ENCODE results near the gene CORO7.

CORO7 gene

DNA sequence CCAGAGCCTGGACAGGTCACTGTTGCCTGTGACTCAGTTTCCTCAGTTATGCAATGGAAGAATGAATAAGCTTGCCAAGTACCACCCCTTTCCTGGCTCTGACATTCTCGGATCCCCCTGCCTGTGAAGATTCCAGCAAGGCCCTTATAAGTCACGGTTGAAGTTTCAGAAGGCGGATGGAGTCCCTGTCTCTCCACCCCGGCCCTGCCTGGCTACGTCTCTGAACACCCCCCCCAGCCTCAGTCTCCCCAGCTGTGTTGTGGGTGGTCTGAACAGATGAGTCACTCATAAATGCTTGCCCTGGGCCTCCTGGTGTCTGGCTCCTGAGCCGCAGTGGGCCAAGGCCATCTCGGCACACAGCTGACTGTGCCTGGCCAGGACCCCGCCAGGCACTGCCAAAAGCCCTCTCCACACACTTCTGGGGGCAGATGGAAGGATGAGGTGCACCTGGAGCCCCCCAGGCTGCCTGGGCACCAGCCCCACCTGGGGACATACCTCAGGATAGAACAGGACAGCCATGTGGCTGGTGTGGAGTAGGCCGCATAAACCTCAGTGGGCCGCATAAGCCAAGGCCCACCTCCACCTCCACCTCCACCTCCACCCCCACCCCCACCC is 29.3 kb downstream of the CORO7 start:
- CTCF ChIA-PET: no interaction called here
- no peak for DNase-seq
- Mint-ChIP-seq H3K4me1 (no peaks in the 10 kb centered on the region), H3K9me3 (no peaks in the 10 kb centered on the region), H3K4me3 (no peak overlapping the region), H3K27ac (no peak overlapping the region), H3K27me3 (no peaks in the 10 kb centered on the region), H3K36me3 (peaks cover 29% of the 10 kb centered on the region)

DNA sequence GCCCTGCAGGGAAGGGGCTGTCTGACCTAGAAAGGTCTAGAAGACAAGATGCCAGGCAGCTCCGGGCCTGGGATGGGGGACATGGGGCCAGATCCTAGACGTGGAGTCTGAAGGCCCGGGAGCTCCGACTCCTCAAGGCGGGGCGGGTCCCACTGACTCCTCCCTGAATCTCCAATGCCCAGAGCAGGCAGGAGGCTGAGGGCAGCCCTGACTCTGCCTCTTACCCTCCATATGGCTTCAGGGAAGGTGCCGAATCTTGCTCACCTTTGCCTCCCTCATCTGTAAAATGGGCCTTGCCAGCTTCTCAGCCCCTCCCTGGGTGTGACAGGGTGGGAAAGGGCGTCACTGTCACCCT is 30.0 kb downstream of the CORO7 start:
- Mint-ChIP-seq H3K27ac (no peak overlapping the region), H3K36me3 (peaks cover 32% of the 10 kb centered on the region), H3K27me3 (no peaks in the 10 kb centered on the region), H3K9me3 (no peaks in the 10 kb centered on the region), H3K4me1 (no peaks in the 10 kb centered on the region), H3K4me3 (no peak overlapping the region)
- no peak for DNase-seq
- CTCF ChIA-PET: no interaction called here

DNA sequence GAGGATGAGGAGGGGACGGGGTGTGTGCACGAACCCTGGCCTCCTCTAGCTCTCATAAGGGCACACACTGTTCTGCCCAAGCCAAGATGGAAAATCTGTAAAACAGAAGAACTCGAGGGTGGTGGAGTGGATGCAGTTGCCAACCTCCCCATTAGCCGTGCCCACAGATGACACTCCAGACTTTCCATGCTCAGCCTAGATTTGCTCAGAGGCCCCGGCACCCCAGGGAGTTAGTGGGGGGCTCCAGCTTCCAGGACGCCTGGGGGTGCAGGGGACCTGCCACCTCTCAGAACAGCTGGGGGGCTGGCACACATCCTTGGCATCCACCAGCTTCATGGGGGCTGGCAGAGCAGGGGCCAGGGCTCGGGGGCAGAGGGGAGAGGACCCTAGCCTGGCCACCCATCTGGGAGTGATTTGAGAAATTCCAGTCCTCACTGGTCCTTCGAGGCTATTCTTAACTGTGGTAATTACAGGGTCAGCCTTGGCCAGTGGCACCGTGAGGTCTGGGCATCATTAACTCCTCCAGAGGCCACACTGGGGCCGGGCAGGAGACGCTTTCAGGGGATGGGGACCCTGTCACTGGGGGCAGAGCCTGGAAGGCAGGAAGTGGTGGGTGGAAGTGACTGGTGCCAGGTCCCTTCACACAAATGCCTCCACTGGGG is 30.5 kb downstream of the CORO7 start:
- CTCF ChIA-PET: interaction anchor here (0.8 kb wide), 1 partner anchor 17 kb away, joined by 3 read pairs; no protein-coding TSS in a partner anchor
- Mint-ChIP-seq H3K27me3 (no peaks in the 10 kb centered on the region), H3K36me3 (peaks cover 30% of the 10 kb centered on the region), H3K4me1 (no peaks in the 10 kb centered on the region), H3K27ac (no peak overlapping the region), H3K4me3 (no peak overlapping the region), H3K9me3 (no peaks in the 10 kb centered on the region)
- no peak for DNase-seq

DNA sequence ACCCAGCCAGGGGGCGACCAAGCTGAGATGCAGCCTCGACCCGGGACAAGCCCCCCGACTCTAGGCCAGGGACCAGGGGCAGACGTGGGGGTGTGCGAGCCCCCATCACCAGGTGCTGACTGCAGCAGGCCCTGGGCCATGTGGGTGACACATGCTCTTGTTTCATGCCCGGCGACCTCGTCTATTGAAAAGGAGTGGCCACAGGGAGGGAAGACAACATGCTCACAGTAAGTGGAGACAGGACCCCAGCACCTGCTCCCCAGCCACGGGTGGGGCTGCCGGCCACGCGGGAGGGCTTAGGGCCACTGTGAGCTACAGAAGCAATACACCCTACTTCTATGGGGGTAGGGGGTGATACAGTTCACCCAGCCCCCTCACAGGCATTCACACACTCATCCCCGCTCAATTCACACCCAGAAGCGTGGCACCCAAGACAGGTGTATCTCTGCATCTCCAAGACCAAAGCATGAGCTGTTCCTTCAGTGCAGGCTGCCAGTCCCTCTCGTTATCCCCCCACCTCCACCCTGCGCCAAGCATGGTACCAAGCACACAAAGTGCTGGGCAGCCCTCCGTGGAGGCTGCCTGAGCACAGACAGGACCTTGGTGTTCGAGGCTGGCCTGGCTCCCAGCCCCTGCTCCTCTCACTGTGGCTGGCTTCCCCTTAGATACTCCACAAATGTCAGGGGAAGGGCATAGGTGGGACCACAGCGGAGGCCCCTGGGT is 31.2 kb downstream of the CORO7 start:
- Mint-ChIP-seq H3K4me1 (no peaks in the 10 kb centered on the region), H3K27me3 (no peaks in the 10 kb centered on the region), H3K27ac (no peak overlapping the region), H3K9me3 (no peaks in the 10 kb centered on the region), H3K36me3 (peaks cover 24% of the 10 kb centered on the region), H3K4me3 (no peak overlapping the region)
- CTCF ChIA-PET: interaction anchor here (0.8 kb wide), 1 partner anchor 18 kb away, joined by 3 read pairs; no protein-coding TSS in a partner anchor
- no peak for DNase-seq

DNA sequence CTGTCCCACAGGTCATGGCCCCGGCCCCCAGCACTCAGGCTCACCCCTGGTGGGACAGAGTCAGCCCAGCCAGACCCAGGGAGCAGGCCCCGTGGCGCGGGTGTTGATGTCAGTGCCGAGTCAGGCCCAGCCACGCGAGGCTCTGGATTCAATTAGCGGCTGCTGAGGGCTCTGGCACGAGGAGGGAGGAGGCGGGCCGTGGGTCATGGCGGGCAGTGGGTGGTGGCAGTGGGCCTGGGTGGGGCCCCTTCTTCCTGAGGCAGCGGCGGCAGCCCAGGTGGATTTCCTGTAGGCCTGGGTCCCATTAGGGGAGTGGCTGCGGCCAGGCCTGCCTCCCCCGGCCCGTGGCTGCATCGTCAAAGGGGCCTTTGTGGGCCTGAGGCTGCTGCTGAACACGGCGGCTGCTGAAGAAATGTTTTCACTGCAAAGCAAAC is 31.9 kb downstream of the CORO7 start:
- Mint-ChIP-seq H3K27me3 (no peaks in the 10 kb centered on the region), H3K36me3 (peaks cover 19% of the 10 kb centered on the region), H3K27ac (no peak overlapping the region), H3K4me1 (no peaks in the 10 kb centered on the region), H3K9me3 (no peaks in the 10 kb centered on the region), H3K4me3 (no peak overlapping the region)
- CTCF ChIA-PET: no interaction called here
- no peak for DNase-seq

DNA sequence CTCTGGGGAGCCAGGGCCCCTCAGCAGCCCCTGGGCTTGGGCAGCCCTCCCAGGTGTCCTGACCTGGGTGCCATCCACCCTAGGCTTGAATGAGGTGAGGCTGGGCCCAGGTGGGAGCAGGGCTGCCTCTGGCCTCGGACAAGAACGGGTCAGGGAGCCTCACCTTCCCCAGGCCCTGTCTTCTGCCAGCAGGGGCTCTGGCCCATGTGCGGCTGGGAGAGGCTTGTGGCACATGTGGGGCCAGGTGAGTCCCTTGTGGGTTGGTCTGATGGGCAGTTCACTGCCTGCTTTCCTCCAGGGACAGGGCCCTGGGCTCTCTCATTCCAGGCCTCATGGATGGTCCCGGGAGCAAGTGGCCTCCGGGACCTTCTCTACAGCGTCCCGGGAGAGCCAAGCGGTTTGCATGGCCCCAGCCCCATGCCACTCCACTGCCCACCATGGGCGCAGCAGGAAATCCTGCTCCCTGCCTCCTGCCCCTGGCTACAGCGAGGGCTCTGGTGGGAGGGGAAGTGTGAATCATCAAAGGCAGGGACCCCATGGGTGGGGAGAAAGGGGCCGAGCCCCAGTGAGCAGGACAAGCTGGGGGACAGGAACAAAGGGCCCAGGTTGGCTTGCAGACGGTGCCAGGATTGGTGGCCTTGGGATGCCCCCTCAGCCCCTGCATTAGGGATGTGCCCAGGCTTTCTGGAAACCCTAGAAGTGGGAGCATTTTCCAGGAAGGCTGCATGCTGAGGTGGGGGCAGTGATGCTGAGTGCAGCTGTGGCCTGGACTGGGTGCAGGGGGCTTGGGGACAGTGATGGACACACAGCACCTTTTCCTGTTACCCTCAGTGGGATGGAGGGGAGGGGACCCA is 32.6 kb downstream of the CORO7 start:
- no peaks in the 10 kb centered on the region for H3K4me1 Mint-ChIP-seq
- no peak overlapping the region for H3K27ac Mint-ChIP-seq
- peaks cover 17% of the 10 kb centered on the region for H3K36me3 Mint-ChIP-seq
- CTCF ChIA-PET: no interaction called here
- no peak overlapping the region for H3K4me3 Mint-ChIP-seq
- no peak for DNase-seq
- no peaks in the 10 kb centered on the region for H3K9me3 Mint-ChIP-seq
- H3K27me3 Mint-ChIP-seq: no peaks in the 10 kb centered on the region

DNA sequence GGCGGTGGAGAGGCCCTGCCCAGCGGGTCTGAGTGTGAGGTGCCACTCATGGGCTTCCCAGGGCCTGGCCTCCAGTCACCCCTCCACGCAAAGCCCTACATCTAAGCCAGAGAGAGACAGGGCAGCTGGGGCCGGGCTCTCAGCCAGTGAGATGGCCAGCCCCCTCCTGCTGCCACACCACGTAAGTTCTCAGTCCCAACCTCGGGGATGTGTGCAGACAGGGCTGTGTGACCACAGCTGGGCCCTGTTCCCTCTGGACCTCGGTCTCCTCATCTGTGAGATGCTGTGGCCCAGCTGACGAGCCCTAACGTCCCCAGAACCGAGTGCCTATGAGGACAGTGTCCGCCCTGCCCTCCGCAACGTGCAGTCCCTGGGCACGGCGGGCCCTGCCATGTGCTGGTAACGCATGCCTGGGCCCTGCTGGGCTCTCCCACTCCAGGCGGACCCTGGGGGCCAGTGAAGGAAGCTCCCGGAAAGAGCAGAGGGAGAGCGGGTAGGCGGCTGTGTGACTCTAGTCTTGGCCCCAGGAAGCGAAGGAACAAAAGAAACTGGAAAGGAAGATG is 33.5 kb downstream of the CORO7 start:
- DNase-seq: no peak
- H3K9me3 Mint-ChIP-seq: no peaks in the 10 kb centered on the region
- peaks cover 16% of the 10 kb centered on the region for H3K36me3 Mint-ChIP-seq
- H3K27me3 Mint-ChIP-seq: no peaks in the 10 kb centered on the region
- H3K4me1 Mint-ChIP-seq: no peaks in the 10 kb centered on the region
- CTCF ChIA-PET: no interaction called here
- peak overlapping the region; percentile 60 for H3K27ac Mint-ChIP-seq
- H3K4me3 Mint-ChIP-seq: no peak overlapping the region

DNA sequence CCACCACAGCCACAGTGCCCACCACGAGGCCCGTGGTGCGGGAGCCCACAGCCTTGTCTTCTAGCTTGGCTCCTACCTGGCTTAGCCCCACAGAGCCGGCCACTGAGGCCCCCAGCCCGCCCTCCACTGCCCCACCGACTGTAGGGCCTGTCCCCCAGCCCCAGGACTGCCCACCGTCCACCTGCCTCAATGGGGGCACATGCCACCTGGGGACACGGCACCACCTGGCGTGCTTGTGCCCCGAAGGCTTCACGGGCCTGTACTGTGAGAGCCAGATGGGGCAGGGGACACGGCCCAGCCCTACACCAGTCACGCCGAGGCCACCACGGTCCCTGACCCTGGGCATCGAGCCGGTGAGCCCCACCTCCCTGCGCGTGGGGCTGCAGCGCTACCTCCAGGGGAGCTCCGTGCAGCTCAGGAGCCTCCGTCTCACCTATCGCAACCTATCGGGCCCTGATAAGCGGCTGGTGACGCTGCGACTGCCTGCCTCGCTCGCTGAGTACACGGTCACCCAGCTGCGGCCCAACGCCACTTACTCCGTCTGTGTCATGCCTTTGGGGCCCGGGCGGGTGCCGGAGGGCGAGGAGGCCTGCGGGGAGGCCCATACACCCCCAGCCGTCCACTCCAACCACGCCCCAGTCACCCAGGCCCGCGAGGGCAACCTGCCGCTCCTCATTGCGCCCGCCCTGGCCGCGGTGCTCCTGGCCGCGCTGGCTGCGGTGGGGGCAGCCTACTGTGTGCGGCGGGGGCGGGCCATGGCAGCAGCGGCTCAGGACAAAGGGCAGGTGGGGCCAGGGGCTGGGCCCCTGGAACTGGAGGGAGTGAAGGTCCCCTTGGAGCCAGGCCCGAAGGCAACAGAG is 34.2 kb downstream of the CORO7 start:
- no peaks in the 10 kb centered on the region for H3K9me3 Mint-ChIP-seq
- no peaks in the 10 kb centered on the region for H3K27me3 Mint-ChIP-seq
- CTCF ChIA-PET: no interaction called here
- no peak for DNase-seq
- peaks cover 16% of the 10 kb centered on the region for H3K36me3 Mint-ChIP-seq
- H3K27ac Mint-ChIP-seq: no peak overlapping the region
- H3K4me1 Mint-ChIP-seq: no peaks in the 10 kb centered on the region
- H3K4me3 Mint-ChIP-seq: no peak overlapping the region

DNA sequence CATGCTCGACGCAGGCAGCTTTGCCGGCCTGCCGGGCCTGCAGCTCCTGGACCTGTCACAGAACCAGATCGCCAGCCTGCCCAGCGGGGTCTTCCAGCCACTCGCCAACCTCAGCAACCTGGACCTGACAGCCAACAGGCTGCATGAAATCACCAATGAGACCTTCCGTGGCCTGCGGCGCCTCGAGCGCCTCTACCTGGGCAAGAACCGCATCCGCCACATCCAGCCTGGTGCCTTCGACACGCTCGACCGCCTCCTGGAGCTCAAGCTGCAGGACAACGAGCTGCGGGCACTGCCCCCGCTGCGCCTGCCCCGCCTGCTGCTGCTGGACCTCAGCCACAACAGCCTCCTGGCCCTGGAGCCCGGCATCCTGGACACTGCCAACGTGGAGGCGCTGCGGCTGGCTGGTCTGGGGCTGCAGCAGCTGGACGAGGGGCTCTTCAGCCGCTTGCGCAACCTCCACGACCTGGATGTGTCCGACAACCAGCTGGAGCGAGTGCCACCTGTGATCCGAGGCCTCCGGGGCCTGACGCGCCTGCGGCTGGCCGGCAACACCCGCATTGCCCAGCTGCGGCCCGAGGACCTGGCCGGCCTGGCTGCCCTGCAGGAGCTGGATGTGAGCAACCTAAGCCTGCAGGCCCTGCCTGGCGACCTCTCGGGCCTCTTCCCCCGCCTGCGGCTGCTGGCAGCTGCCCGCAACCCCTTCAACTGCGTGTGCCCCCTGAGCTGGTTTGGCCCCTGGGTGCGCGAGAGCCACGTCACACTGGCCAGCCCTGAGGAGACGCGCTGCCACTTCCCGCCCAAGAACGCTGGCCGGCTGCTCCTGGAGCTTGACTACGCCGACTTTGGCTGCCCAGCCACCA is 35.1 kb downstream of the CORO7 start:
- H3K4me1 Mint-ChIP-seq: no peaks in the 10 kb centered on the region
- H3K27me3 Mint-ChIP-seq: no peaks in the 10 kb centered on the region
- no peaks in the 10 kb centered on the region for H3K9me3 Mint-ChIP-seq
- H3K27ac Mint-ChIP-seq: no peak overlapping the region
- H3K36me3 Mint-ChIP-seq: peaks cover 10% of the 10 kb centered on the region
- CTCF ChIA-PET: no interaction called here
- H3K4me3 Mint-ChIP-seq: no peak overlapping the region
- DNase-seq: no peak

DNA sequence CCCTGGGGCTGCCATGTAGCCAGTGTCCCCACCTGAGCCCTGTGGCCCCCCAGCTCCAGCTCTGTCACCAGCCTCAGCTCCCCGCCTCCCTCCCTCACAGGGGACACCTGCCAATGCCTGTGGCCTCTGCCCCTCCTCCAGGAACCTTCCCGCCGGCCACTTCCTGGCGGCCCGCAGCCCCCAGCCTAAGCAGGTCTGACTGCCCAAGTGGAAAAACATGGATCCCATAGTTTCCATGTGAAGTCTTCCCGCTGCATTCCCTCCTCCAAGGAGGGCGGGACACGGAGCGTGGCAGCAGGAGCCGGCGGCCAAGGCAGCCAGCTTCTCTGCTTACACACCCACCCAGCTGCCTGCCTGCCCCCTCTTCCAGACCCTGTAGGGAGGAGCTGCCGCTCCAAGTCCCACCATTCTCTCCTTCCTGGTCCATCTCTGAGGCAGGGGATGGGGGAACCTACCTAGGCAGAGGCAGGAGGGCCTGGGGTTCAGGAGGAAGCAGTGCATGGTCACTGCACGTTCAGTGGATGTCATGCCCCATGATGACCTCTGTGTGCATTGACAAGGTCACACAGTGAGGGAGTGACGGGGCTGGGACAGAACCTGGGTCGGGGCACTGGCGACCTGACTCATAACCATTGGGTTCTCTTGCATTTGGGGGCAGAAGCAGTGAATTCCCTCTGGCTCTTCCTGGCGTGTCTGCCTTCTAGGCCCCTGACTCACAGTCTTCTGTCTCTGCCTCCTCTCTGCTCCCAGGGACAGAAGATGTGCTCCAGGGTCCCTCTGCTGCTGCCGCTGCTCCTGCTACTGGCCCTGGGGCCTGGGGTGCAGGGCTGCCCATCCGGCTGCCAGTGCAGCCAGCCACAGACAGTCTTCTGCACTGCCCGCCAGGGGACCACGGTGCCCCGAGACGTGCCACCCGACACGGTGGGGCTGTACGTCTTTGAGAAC is 36.0 kb downstream of the CORO7 start:
- H3K27ac Mint-ChIP-seq: no peak overlapping the region

DNA sequence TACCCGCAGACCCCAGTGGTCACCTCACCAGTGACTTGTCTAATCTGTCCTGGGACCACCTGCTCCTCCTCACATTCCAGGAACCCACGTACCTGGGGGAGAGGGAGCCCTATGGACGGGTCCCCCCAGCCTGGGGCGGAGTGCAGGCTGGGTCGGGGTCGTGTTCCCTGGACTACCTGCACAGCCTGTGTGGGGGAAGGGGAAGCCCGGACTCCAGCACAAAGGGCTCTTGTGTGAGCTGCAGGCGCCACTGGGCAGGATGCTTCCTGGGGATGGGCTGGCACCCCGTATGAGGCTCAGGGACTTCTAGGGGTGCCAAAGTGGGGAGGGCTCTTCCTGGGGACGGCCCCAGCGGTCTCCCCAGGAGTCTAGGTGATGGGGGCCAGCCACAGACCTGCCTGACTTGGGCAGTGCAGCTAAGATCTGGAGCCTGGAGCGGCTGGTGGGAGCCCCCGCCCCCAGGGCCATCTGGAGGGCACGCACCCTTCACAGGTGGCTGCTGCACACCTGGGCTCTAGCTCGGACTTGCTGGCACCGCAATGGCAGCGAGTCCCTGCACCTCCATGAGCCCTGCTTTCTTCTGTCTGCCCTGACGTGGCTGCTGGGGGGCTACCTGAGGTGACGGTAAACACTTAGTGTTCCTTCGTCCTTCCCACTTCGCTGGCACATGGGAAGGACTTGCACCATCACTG is 37.3 kb downstream of the CORO7 start:
- Mint-ChIP-seq H3K27ac (no peak overlapping the region), H3K27me3 (no peaks in the 10 kb centered on the region), H3K4me3 (no peak overlapping the region), H3K36me3 (peaks cover 6% of the 10 kb centered on the region), H3K4me1 (no peaks in the 10 kb centered on the region), H3K9me3 (no peaks in the 10 kb centered on the region)
- no peak for DNase-seq
- CTCF ChIA-PET: no interaction called here

More for the DNA sequence above, 36.0 kb downstream of the CORO7 start:
- Mint-ChIP-seq H3K4me3 (no peak overlapping the region), H3K4me1 (no peaks in the 10 kb centered on the region), H3K9me3 (no peaks in the 10 kb centered on the region), H3K27me3 (no peaks in the 10 kb centered on the region), H3K36me3 (peaks cover 10% of the 10 kb centered on the region)
- CTCF ChIA-PET: no interaction called here
- DNase-seq: no peak

Measured in activated naive CD4-positive, alpha-beta T cell treated with anti-CD3 and anti-CD28 coated beads, Interleukin-2, amount 10 ng/mL, durations not matched to agents 7 days and 5 days (primary cell).